Activated CD4-positive, CD25-positive, alpha-beta regulatory T cell treated with anti-CD3 and anti-CD28 coated beads, Interleukin-2, amount 50 U/mL, for 24 hours (primary cell): Measurements from ENCODE around the gene UBA3.
A peak's percentile ranks its signal among the peaks of the same experiment; 100 is the strongest.

Source experiments
- ATAC-seq, 2 donors: fragments of 150-1000 bp; cut with Tn5 transposase; one replicate each; pipeline ENCODE4 v1.10.0; 2021; ENCODE audit warnings: mild to moderate bottlenecking in 1 of 2, moderate library complexity in 1 of 2

UBA3 gene

DNA sequence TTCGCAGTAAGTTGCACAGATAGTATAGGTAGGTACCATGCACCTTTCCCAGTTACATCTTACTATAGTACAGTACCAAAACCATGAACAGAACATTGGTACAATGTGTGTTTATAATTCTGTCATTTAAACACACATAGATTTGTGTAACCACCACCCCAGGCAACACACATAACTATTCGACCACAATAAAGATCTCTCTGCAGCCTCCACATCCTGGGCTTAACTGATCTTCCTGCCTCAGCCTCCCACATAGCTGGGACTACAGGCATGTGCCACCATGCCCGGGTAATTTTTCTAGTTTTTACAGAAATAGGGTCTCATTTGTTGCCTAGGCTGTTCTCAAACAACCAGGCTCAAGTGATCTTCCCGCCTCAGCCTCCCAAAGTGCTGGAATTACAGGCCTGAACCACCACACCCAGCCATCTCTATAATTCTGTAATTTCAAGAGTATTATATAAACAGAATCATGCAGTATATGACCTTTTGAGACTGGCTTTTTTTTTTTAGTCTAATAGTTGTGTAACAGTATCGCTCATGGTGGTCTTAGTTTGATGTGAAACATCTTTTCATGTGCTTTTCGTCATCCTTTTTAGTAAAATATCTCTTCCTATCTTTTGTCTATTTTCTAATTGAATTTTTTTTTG lies 14.7 kb downstream of the UBA3 start:
- peak in 1 of 2 donors; percentile 36 for ATAC-seq

DNA sequence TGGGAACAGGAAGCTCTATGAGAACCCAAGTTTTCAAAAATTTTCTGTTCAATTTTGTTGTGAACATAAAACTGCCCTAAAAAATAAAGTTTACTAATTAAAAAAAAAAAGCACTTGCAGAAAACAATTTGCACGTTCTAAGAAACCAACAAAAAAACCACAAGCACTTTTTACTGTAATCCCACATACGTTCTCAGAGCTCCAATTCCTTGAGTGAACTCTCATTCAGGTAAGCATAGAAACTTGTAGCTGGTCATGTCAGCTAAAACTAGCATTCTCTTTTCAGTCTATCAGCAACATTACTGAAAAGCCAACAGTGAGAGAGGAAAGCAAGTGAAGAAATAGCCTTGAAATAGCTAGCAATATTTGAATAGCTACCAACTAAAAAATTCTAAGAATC lies 16.5 kb downstream of the UBA3 start:
- peak; percentile 21 to 39 for ATAC-seq

DNA sequence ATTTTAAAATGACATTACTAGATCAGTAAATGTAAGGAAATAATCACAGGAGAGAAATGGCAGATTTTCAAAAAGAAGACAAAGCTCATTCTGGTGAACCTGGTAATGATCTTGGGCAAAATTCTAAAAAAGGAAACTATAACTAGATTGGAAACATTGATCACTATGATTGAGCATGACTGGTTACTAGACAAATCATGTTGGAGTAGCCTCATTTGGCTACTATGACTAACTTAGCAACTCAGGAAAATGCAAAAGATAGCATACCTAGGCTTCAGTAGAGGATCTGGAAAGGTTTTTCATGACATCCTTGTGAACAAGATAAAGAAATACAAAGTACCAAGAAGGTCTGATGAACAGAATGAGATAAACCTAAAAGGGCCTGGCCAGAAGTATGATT lies 20.5 kb downstream of the UBA3 start:
- ATAC-seq: peak; percentile 44 to 52

DNA sequence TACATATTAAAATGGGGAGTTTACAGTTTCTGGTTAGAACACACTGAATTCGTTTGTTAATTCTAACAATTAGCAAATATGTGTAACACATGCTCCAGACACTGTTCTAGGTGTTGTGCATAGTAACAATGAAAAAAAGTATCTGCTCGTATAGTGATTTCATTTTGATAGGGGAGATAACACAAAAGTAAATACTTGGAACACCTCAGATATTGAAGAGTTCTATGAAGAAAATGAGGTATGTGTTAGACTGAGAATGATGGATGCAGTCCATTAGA lies 21.3 kb downstream of the UBA3 start:
- ATAC-seq: peak in 1 of 2 donors; percentile 12

DNA sequence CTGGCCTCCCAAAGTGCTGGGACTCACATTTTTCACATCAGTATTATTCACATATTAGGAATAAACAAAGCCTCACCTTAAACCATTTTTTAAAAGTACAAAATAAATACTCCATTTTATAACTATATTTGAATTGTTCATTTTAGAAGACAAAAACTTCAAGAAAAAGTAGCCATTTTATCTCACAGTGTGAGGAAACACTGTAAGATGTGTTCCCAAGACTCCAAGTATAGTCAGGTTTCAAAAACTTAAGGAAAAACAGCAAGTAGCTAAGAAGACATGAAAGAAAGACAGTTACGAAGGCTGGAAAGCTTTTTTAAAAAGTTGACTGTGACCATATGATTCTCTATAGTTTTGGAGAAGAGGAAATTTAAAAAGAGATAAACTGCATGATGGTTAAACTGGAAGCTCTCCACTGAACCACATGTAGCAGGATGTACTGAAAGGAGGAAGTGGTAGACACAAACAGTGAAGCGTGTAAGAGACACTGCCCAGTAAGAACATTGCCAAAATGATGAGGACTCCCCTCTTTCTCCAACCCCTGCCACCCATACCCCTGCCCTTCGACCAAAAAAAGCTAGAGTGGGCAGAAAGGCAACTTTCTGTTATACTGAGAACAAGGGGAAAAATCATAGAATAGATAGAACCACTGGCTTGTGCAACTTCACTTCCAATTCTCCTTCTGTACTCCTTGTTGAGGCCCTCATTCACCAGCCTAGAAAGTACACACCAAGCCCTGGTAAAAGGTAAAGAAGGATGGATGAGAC lies 21.8 kb downstream of the UBA3 start:
- peak; percentile 65 to 75 for ATAC-seq

DNA sequence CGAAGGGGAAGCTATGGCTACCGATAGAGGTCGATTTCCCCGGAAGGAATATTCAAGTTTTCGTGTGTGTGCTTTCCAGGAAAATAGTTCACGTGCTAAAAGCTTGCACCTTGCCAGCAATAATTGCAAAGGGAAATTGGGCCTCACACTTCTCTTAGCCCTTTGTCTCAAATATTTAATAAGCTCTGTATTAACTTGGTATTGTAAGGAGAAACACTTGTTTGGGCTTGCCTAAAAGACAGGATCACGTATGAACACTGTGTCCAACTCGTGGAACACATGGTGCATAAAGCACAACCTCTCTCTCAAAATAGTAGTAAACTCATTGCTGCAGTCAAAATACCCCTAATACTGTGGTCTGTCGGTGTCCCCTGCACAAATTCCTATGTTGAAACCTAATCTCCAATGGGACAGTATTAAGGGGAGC lies 27.7 kb downstream of the UBA3 start:
- no peak for ATAC-seq

DNA sequence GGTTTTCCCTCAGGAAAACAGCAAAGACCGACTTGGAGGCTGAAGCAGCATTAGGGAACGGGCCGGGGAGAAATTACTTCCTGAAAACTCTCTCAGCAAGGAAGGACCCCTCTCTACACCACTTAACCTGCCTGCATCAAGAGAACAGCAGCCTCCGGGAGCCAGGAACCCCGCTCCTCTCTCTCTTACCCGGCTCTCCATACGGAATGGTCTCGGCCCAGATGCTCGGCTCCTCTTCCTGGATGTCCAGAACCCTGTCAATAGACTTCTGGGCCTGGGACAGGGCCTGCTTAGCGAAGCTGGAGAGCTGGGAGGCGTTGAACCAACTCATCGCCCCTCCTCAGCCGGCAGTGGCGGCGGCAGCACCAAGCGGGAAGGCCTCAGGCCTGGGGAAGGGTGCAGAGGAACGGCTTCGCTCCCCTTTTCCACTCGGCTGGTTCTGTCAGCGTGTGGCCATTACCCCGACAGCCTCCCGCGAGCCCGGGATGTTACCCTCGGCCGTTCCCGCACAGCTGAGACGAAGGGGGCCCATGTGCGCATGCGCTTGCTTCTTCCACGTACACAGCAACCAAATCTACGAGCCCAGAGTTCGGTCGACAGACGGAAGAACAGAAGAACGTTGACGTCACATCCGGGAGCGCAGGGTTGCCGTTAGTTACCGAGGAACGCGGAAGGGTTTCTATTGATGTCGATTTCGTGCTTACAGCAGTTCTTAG lies 28.3 kb downstream of the UBA3 start, which contains the start of gene TMF1:
Gene TMF1, minus strand, starts transcription at position 578 of the 716 bp plus-strand sequence. Its CDS starts 247 bp downstream, at position 331.
- ATAC-seq: peak; percentile 95

DNA sequence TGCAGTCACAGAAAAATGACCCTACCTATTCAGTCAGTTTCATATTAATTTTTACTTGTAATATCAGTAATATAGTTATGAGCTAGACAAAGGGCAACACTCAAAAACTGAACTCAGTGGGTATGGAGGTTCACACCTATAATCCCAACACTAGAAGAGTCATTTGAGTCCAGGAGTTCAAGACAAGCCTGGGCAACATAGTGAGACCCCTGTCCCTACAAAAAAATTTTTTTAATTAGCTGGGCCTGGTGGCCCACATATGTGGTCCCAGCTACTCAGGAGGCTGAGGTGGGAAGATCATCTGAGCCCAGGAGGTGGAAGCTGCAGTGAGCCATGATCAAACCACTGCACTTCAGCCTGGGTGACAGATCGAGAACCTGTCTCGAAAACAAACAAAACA lies 31.2 kb downstream of the UBA3 start:
- no peak for ATAC-seq

DNA sequence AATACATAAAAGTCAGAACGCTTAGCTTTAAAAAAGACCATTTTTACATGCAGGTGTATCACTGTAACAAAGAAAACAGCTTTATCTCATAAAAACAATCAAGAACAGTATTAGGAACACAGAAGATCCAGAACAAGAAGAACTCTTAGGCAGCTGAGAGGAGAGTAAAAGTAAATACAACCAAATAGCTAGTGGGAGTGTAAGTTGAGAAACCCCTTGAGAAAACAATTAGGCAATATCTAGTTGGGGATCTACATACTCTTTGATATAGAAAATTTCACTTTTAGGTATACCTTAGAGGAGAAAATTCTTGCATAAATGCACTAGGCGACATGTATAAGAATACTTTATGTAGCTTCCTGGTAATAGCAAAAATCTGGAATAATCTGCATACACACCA lies 35.6 kb downstream of the UBA3 start:
- ATAC-seq: no peak

DNA sequence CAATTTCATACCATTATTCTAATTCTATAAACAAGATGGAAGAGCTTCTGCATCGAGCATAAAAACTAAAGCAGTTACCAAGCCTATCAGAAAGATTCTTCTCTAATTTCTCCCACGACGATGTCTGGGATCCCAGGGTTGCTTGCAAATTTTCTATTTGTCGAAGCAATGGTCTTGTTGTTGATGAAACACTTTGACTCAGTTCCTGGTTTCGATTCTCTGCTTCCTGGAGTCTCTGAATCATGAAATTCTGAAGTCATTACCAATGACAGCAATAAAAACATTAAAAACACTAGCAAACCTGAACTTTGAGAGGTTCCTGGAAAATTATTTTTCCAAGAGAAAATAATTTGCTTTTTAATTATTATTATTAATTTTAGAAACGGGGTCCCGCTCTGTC lies 46.7 kb downstream of the UBA3 start:
- ATAC-seq: peak; percentile 51 to 76

DNA sequence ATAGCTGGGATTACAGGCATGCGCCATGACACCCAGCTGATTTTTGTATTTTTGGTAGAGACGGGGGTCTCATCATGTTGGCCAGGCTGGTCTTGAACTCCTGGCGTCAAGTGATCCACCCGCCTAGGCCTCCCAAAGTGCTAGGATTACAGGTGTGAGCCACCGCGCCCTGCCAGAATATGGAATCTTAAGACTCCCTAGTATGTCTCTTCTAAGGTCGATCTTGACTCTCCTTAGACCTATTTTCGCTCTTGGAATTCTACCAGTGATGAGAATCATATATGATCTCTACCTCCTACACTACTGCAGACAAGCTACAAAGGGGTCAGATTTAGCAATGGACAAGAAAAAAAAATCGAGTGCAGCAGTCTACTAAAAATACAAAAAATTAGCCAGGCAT lies 47.4 kb downstream of the UBA3 start:
- ATAC-seq: no peak

DNA sequence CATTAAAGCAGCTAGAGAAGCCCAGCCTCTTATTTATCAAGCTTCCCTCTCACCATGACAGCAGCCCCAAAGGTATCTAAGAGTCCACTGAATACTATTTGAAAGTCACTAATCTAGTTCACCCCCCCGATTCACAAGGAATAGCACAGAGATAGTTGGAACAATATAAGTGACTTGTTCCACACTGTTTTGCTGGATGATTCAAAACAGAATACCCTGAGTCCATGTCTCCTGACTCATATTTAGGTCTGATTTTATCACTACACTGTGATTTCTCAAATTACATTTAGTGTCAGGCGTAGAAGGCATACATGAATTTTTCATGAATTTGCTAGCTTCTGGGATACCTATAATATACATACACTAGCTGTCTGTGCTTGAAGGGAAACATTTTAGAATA lies 48.0 kb downstream of the UBA3 start:
- ATAC-seq: peak in 1 of 2 donors; percentile 38

DNA sequence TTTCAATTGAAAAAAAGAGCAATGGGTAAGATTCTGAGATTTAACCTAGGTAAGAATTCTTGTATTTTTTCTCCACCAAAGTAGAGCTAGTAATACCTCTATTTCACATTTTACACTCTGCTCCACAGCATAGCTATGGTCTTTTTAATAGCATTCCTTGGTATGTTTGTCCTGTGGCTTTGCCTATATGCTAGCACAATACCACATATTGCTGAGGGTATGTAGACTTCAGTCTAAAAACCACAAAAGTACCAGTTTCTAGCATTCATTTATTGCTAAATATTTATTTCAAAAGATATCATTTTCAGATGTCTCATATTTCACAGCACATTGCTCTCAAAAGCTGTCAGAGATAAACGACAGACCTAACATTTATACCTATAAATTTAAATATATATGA lies 48.5 kb downstream of the UBA3 start:
- no peak for ATAC-seq

DNA sequence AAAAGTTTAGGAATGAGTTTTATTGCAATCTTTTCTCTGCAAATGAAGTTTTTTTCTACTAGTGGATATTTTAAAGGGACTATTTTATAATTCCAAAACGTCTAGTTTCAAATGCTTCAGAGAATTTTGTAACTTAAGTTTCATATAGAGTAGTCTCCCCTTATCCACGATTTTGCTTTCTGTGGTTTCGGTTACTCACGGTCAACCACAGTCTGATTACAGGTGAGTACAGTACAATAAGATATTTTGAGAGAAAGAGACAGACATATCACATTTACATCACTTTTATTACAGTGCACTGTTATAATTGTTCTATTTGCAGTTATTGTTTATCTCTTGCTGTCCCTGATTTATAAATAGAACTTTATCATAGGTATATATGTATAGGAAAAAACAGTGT lies 59.3 kb downstream of the UBA3 start:
- peak in 1 of 2 donors; percentile 51 for ATAC-seq

DNA sequence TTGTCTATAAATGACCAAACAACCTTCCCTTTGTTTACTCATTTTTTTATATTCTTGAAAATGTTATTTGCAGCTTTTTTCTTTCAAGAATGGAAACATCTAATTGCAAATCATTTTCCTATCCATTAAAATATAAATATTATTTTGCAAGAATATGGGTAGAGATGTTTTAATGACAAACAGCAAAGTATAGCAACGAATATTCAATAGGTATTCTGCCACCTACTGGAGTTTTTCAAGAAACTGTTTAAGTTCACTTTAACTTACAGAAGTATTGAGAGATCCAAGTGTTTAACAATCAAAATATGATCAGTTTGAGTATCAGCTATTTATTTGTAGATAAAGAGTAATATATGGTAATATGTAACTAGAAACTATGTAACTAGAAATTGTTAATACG lies 59.7 kb downstream of the UBA3 start:
- no peak for ATAC-seq

DNA sequence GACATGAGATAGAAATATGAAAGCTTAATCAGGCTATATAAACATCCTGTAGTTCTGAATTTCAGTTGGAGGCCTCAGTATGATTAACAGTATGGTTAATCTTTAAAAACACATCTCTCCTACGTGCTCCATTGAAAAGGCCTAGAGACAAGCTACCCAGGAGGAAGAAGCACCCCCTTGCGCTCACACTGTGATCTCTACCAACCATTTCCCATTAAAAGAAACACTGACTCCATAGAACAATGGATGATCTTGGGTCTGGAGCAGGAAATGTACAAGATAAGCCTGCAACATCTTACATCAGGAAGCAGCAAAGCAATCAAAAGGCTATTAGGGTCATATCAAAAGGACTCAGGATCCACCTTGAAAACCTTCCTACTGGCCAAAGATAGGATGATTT lies 63.3 kb downstream of the UBA3 start:
- no peak for ATAC-seq

DNA sequence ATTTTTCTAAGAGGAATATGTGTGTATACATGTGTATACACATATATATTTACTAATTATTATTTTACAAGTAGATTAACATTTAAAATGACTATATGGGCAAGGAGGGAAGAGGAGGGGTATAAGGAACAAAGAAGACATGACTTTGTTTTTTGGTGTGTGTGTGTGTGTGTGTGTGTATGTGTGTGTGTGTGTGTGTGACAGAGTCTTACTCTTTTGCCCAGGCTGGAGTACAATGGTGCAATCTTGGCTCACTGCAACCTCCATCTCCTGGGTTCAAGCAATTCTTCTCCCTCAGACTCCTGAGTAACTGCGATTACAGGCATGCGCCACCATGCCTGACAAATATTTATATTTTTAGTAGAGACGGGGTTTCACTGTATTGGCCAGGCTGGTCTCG lies 64.1 kb downstream of the UBA3 start:
- no peak for ATAC-seq

DNA sequence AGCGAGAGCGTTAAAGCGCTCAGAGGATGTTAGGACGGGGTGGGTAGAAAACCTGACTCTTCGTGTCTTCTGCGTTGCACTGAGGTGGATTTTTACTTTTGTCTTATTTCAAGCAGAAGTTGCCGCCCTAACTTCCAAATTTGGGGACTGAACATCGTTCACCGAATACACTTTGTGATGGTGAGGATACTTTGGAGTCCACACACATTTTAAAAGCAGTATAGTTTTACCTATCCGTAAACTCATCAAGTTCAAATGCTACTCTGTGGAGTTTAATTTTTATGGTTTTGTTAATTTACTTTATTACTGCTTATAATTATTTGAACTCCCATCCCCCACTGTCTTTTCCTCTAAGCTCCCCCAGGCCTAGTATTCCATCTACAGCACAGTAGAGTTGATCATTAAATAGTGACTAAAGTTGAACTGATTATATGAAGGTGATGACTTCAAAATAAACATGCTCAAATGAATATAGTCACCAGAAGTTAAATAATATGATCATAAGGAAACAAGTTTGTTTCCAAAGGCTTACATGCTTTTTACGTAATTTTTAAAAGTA lies 66.1 kb downstream of the UBA3 start:
- ATAC-seq: no peak

DNA sequence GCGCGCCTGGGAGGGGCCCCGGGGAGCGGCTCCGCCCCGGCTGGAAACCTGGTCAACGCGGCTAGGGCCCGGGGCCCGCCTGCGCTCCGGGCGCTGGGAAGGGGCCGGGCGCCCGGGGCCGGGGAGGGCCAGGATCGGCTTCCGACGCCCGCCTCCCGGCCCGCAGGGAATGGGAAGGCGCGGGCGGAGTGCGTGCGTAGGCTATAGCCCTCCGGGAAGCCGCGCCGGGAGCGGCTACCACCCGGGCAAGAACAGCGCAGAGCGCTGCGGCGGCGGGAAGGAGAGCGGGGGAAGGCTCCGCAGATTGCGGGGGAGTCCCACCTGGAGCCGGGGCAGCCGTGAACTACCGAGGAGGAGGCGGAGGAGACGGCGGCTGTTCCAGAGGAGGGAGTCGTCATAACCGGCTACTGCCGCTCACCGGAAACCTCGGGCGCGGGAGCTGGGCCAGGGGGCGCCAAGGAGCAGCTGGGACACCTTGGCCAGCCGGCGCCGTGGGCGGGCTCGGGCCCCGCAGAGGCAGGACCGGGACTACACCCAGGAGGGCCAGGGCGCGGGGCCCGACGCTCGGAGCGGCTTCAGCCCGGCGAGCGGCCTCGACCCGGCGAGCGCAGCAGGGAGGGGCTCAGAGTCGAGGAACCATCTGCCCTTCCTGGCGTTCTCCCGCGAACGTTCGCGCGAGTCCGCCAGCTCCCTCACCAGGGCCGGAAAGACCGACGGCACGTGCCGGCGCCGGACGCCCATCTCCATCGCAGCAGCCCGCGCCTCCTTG lies 66.7 kb downstream of the UBA3 start, which contains the start of gene EOGT:
Gene EOGT, minus strand, starts transcription at position 432 of the 769 bp plus-strand sequence. CDS start 3,838 bp downstream, outside the sequence.
- ATAC-seq: peak; percentile 82 to 83

DNA sequence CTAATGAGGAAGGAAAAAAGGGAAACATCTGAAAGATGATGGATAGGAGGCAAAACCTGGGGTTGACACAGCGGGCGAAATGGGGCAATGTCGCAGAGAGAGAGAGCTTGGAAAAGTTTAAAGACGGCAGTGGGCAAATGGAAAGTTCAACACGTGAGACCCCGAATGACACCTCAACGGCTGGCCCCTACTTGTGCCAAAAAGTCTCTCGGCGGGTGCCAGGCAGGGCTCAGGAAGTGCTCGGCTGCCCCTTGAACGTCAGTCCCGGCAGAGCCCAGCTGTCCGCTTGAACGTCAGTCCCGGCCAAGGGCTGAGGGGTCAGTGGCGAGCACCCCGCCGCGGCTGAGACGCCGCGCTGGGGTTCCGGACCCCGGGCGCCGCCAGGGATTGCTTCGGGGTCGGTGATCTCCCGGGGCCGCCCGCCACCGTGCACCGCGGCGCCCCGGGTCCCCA lies 67.3 kb downstream of the UBA3 start:
- ATAC-seq: peak; percentile 3 to 4

DNA sequence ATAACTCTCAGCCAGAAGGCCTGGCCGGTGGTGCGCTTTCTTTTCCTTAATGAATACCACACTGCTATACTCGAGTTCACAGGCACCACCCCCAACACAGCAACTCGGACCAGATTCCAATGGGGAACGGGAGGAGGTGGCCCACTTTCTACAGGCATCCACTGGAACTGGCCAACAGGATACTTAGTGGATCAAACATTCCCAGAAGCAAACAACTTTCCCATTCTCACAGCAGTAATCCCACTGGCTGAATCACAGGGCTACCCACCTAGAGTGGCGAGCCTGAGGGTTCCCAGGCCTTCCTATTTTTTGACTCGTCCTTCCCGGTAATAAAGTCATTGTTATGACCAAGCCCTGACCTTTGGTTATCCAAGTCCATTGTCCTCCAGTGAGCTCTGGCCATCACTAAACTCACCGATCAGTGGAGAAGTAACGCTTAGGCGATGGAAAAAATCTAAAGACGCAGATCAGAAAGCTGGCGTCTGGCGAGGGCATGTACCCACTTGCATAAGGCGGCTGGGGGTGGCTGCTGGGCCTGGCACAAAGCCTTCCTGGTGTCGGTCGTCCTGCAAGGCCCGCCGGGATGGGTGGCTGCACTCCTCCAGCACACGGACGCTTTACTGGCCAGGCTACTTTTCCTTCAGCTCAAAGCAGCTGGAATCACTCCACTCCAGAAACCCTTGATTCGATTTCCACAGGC lies 67.9 kb downstream of the UBA3 start:
- ATAC-seq: no peak
